Upper lobe of right lung (tissue), 1 donor: Measurements from ENCODE around the gene KIF11. TPM values are rescaled to one million over a fixed set of nuclear protein-coding genes. Genes with fewer than 3 reads are reported as not detected.

ENCODE experiments used
- ATAC-seq: fragments of 200-7000 bp; cut with Tn5 transposase; one replicate; pipeline ENCODE4 v1.9.1; 2020; ENCODE audit warnings: mild to moderate bottlenecking, moderate library complexity
- DNase-seq: peaks from one replicate; pipeline ENCODE4 v3.0.0-alpha.2; 2020
- H3K27ac ChIP-seq: fragments of 200-600 bp; one replicate; pipeline ENCODE4 v1.8.0; 2022
- H3K27me3 ChIP-seq: fragments of 200-600 bp; one replicate; pipeline ENCODE4 v1.8.0; 2022; ENCODE audit warnings: mild to moderate bottlenecking
- H3K36me3 ChIP-seq: fragments of 200-600 bp; one replicate; pipeline ENCODE4 v1.8.0; 2022
- H3K4me1 ChIP-seq: fragments of 200-600 bp; one replicate; pipeline ENCODE4 v1.8.0; 2022
- H3K4me3 ChIP-seq: fragments of 200-600 bp; one replicate; pipeline ENCODE4 v1.8.0; 2022; ENCODE audit warnings: mild to moderate bottlenecking
- H3K9me3 ChIP-seq: fragments of 200-600 bp; one replicate; pipeline ENCODE4 v1.8.0; 2022
- intact Hi-C: fragments of 100-400 bp; cut with DNase I; formaldehyde crosslinking; loops from one replicate; pipeline ENCODE4 v1.11.0; 2022
- total RNA-seq: library from RNA; stranded (reverse); fragmentation: NEBNext Ultra II Directional; extraction: Animal tissue kit (Norgen Biotek cat#: 25700); gene quantifications from one replicate; pipeline ENCODE4 v1.2.1, GENCODE V29; 2021
- TF ChIP-seq, protein P1 (sequence below): fragments of 200-600 bp; IDR thresholded peaks from one replicate; pipeline ENCODE4 v1.8.0; 2022; ENCODE audit warnings: antibody characterized with exemption
- donor health status: DM: no; HTN: yes; CAD: no; lungs with severe emphysema.

KIF11 gene
- total RNA-seq, 1 donor from 2014 or later = 0.93 TPM

DNA sequence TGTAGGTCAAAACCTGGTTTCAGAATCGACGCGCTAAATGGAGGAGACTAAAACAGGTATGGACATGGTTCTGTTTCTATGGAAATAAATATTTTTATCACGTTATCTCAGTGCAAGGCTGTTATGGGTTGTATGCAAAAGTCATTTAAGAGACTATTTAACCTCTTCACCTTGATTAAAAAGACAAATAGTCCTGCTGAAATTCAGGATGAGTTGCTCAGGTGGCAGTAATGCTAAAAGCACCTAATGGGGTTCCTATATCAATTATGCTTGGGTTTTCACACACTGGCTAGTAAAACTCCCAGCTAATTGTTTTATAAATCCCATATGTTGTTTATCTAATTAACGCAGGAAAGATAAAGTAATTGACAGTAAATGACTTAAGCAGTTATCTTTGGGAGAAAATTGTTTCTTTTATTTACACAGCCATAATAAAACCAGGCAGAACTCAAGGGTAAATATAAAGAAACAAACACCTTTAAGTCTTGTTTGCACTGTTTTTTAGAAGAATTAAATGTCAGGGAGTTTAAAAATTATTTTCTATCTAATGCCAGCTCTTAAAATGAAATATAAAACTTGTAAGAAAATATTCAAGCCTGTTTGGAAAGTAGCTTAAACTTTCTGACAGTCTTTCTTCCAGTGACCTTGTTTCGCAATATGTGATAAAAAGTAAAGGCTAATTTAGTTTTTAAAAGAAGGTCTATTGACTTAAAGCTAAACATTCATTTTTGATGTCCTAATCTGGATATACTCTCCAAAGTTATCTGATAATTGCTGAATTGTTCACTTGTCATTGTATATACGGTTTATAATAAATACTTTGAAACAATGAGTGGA, 100.0 kb downstream of the KIF11 start:
- DNase-seq (no peak), ATAC-seq (no peak)
- Histone ChIP-seq H3K27ac (no peak overlapping the region), H3K4me3 (peak overlapping the region; percentile 70), H3K27me3 (peaks cover 10% of the 10 kb centered on the region), H3K9me3 (no peaks in the 10 kb centered on the region), H3K4me1 (peaks cover 5% of the 10 kb centered on the region), H3K36me3 (peaks cover 12% of the 10 kb centered on the region)
- TF ChIP-seq, protein P1, sequence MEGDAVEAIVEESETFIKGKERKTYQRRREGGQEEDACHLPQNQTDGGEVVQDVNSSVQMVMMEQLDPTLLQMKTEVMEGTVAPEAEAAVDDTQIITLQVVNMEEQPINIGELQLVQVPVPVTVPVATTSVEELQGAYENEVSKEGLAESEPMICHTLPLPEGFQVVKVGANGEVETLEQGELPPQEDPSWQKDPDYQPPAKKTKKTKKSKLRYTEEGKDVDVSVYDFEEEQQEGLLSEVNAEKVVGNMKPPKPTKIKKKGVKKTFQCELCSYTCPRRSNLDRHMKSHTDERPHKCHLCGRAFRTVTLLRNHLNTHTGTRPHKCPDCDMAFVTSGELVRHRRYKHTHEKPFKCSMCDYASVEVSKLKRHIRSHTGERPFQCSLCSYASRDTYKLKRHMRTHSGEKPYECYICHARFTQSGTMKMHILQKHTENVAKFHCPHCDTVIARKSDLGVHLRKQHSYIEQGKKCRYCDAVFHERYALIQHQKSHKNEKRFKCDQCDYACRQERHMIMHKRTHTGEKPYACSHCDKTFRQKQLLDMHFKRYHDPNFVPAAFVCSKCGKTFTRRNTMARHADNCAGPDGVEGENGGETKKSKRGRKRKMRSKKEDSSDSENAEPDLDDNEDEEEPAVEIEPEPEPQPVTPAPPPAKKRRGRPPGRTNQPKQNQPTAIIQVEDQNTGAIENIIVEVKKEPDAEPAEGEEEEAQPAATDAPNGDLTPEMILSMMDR = no peak
- intact Hi-C loops = no loop called here

DNA sequence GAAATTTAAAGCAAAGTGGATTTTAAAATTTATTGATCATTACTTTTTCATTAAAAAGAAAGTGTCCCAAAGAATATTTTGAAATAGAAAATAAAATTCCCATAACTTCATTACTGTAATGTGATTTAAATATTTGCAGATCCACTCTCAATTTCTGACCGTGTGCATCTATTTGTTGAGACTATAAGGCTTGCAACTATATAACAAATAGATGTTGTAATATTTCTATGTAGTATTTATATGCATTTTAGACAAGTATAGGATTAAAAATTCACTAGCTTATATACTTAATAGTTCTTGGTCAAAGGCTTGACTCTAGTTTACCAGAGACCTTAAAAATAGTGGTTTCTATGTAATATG, 100.6 kb downstream of the KIF11 start:
- ATAC-seq (no peak), DNase-seq (no peak)
- no peak overlapping the region for H3K27ac ChIP-seq
- H3K9me3 ChIP-seq = no peaks in the 10 kb centered on the region
- TF ChIP-seq, protein P1 = no peak
- intact Hi-C loops = no loop called here
- H3K4me3 ChIP-seq = no peak overlapping the region
- H3K36me3 ChIP-seq = peaks cover 12% of the 10 kb centered on the region
- H3K4me1 ChIP-seq = peaks cover 5% of the 10 kb centered on the region
- peaks cover 10% of the 10 kb centered on the region for H3K27me3 ChIP-seq

DNA sequence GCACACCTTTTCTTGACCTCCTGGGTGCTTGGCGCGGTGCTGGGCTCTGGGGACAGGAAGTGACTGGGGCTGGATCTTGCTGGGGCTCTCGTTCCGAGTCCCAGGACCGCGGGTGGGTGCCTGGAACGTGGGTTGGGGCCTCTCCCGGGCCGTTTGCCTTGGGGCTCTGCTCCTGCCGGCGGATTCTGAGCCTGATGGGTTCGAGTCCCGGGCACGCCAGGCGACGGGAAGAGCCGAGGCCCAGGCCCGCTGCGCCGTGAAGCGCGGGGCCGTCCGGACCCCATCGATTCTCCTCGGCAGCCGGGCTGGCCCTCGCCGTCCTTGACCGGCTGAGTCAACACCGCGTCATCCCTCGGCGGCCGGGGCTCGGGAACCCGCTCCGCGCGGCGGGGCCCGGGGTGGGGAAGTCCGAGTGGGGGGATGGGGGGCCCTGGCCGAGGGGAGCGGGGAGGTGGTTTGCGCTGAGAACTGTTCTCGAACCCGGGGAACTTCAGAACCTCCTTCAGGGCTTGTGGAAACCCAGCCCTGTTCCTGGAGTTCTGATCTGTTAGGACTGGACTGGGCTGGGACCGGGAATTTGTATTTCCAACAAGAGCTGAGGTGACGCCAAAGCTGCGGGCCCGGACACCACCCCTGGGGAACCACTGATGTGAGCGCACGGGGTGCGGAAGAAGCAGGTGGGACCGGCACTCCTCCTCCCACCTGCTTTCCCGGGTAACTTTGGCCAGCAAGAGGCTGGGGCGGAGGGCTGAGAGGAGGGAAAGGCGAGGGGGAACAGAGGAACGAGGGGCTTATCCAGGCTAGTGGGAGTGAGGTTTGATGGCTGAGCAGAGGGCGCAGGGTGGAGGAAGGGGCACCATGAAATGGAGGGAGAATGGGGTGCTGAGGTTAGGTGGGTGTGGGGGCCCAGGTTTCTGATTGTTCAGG, 103.0 kb downstream of the KIF11 start:
- ATAC-seq (no peak), DNase-seq (no peak)

DNA sequence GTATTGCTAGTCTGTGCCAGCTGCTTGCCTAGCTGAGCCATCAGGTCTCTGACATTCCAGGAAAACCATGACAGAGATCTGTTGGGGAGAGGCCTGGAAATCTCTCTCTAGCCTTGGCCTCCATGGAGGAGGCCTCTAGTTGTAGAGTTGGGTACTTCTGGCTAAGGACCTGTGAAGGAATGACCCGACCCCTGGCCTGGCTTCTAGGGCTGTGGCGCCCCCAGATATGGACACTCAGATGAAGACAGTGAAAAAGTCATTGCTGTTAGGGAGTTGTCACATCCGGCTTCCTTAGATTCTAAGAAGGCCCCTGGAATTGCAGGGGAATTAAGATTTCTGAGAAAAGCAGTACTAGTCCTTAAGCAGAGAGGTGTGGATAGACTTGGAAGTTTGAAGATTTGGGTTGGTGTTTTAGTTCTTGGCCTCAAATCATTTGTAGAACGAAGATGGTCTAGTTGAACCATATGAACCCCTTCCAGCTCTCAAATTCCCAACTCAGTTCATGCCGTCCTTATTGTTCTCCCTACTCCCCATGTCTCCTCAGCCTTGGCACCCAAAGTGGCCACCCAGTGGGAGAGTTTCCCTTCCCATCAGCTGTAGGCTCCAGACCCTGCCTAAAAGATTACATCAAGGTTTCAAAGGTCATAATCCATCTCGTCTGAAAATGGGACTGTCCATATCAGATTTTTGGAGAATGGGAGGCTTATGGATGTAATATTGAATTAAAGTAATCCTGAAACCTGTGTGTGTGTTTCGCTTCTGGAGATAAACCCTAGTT, 103.9 kb downstream of the KIF11 start:
- H3K27ac ChIP-seq = no peak overlapping the region
- H3K27me3 ChIP-seq = peaks cover under 1% of the 10 kb centered on the region
- H3K9me3 ChIP-seq = no peaks in the 10 kb centered on the region
- peaks cover 12% of the 10 kb centered on the region for H3K36me3 ChIP-seq
- ATAC-seq (no peak), DNase-seq (no peak)
- H3K4me1 ChIP-seq = peaks cover 12% of the 10 kb centered on the region
- intact Hi-C loops = no loop called here
- TF ChIP-seq, protein P1 = no peak
- no peak overlapping the region for H3K4me3 ChIP-seq

More for the DNA sequence above, 103.0 kb downstream of the KIF11 start:
- H3K27ac ChIP-seq = no peak overlapping the region
- intact Hi-C loops = no loop called here
- H3K4me1 ChIP-seq = peaks cover 12% of the 10 kb centered on the region
- peaks cover 12% of the 10 kb centered on the region for H3K36me3 ChIP-seq
- H3K27me3 ChIP-seq = peaks cover 4% of the 10 kb centered on the region
- H3K4me3 ChIP-seq = no peak overlapping the region
- TF ChIP-seq, protein P1 = no peak
- H3K9me3 ChIP-seq = no peaks in the 10 kb centered on the region
